Uterus (tissue), 4 donors: Measurements from ENCODE around the gene ACTL7B. TPM values are rescaled to one million over a fixed set of nuclear protein-coding genes. Genes with fewer than 3 reads are reported as not detected.
"Not testable (repeated sequence)": the region's sequence is repeated elsewhere in the genome, so short reads cannot be mapped to it uniquely, and the experiment has no call there.

ENCODE experiments used
- DNase-seq, 2 donors: peaks; one replicate each; pipeline ENCODE4 v3.0.0-alpha.2; 2019 to 2020
- H3K27ac ChIP-seq, 2 donors: fragments of 200-600 bp; sonication (generic); 1 replicate in 1 of 2; 2 replicates in 1 of 2; pipeline ENCODE4 v1.5.1; 2016 to 2018
- H3K27me3 ChIP-seq, 2 donors: fragments of 200-600 bp; sonication (generic); one replicate each; pipeline ENCODE4 v1.5.1; 2018 to 2019; ENCODE audit warnings: control low read depth in 1 of 2
- H3K36me3 ChIP-seq, 2 donors: fragments of 200-600 bp; sonication (generic); one replicate each; pipeline ENCODE4 v1.5.1; 2019; ENCODE audit warnings: control low read depth in 1 of 2
- H3K4me1 ChIP-seq, 2 donors: fragments of 200-600 bp; sonication (generic); one replicate each; pipeline ENCODE4 v1.5.1; 2018 to 2019; ENCODE audit warnings: control low read depth in 1 of 2
- H3K4me3 ChIP-seq, 2 donors: fragments of 200-600 bp; sonication (generic); 1 replicate in 1 of 2; 2 replicates in 1 of 2; pipeline ENCODE4 v1.5.1; 2018 to 2019; ENCODE audit warnings: mild to moderate bottlenecking in 1 of 2
- H3K9me3 ChIP-seq, 2 donors: fragments of 200-600 bp; sonication (generic); one replicate each; pipeline ENCODE4 v1.5.1; 2019; ENCODE audit warnings: control low read depth in 1 of 2
- CTCF ChIP-seq, 4 experiments: fragments of 200-600 bp in 2 of 4; fragments of 450-650 bp in 2 of 4; sonication (generic) in 2 of 4; IDR thresholded peaks; one replicate each; pipeline ENCODE4 v1.5.1; 2016 to 2019; ENCODE audit warnings: antibody characterized with exemption in 4 of 4, mild to moderate bottlenecking in 2 of 4, moderate library complexity in 1 of 4
- POLR2A ChIP-seq, 2 donors: fragments of 450-650 bp; IDR thresholded peaks; one replicate each; pipeline ENCODE4 v1.6.1; 2016; ENCODE audit warnings: antibody characterized with exemption in 2 of 2, mild to moderate bottlenecking in 1 of 2, moderate library complexity in 1 of 2
- intact Hi-C: fragments of 100-400 bp; cut with DNase I; formaldehyde crosslinking; loops from one replicate; pipeline ENCODE4 v1.15.1; 2023; ENCODE audit warnings: low total_unique reads
- total RNA-seq, 4 donors: library from RNA; depleted of rRNA in 3 of 4; stranded (reverse); fragments of >200 nt in 3 of 4; gene quantifications; one replicate each; pipeline versions ENCODE4 v1.1.0 to v1.2.4, GENCODE V29; 2014 to 2023
- donor health status: DM: yes; HTN: yes; CAD: no.

ACTL7B gene
- not detected for total RNA-seq

- intact Hi-C loops = no loop called here
- Histone ChIP-seq H3K36me3 (no peaks in the 10 kb centered on the region), H3K27ac (no peak within 1 kb of the TSS), H3K27me3 (no peaks in the 10 kb centered on the region), H3K4me3 (no peak within 1 kb of the TSS), H3K4me1 (no peaks in the 10 kb centered on the region), H3K9me3 (no peaks in the 10 kb centered on the region)
- TF ChIP-seq CTCF (IDR thresholded peaks at IDR 0.05) = no peak
- no peak for TF ChIP-seq POLR2A (IDR thresholded peaks at IDR 0.05)
- no peak for DNase-seq
Measured at GRCh38 chr9:108855888-108856287, at the start of gene ACTL7B. Gene ACTL7B (minus strand): TSS chr9:108855986. CDS start chr9:108855930, 56 bp downstream.

GRCh38 chr9:108905494-108905893 lies 49.7 kb upstream of the ACTL7B start:
- TF ChIP-seq CTCF (IDR thresholded peaks at IDR 0.05) = no peak
- TF ChIP-seq POLR2A (IDR thresholded peaks at IDR 0.05) = no peak
- Histone ChIP-seq H3K36me3 (no peaks in the 10 kb centered on the region), H3K9me3 (no peaks in the 10 kb centered on the region), H3K4me3 (no peak overlapping the region), H3K4me1 (no peaks in the 10 kb centered on the region), H3K27ac (no peak overlapping the region), H3K27me3 (no peaks in the 10 kb centered on the region)
- intact Hi-C loops = no loop called here
- DNase-seq = no peak

- no peak overlapping the region for H3K27ac ChIP-seq
- TF ChIP-seq CTCF (IDR thresholded peaks at IDR 0.05) (no peak), POLR2A (IDR thresholded peaks at IDR 0.05) (no peak)
- DNase-seq = no peak
- no peaks in the 10 kb centered on the region for H3K9me3 ChIP-seq
- H3K4me3 ChIP-seq = no peak overlapping the region
- no peaks in the 10 kb centered on the region for H3K4me1 ChIP-seq
- H3K27me3 ChIP-seq = no peaks in the 10 kb centered on the region
- intact Hi-C loops = no loop called here
- no peaks in the 10 kb centered on the region for H3K36me3 ChIP-seq
Measured at GRCh38 chr9:108904161-108904560, 48.4 kb upstream of the ACTL7B start.

- Histone ChIP-seq H3K4me1 (no peaks in the 10 kb centered on the region), H3K9me3 (no peaks in the 10 kb centered on the region), H3K27me3 (no peaks in the 10 kb centered on the region), H3K4me3 (no peak overlapping the region), H3K27ac (no peak overlapping the region), H3K36me3 (no peaks in the 10 kb centered on the region)
- DNase-seq = no peak
- intact Hi-C loops = no loop called here
- no peak for TF ChIP-seq POLR2A (IDR thresholded peaks at IDR 0.05)
- TF ChIP-seq CTCF (IDR thresholded peaks at IDR 0.05) = no peak
Measured at GRCh38 chr9:108903420-108904103, 47.8 kb upstream of the ACTL7B start.

- no peaks in the 10 kb centered on the region for H3K4me1 ChIP-seq
Measured at GRCh38 chr9:108900176-108900575, 44.4 kb upstream of the ACTL7B start.

GRCh38 chr9:108899023-108899695 lies 43.4 kb upstream of the ACTL7B start:
- H3K4me1 ChIP-seq, H3K9me3 ChIP-seq, intact Hi-C loops, H3K27ac ChIP-seq, DNase-seq, H3K27me3 ChIP-seq, H3K36me3 ChIP-seq, H3K4me3 ChIP-seq: not testable (repeated sequence)

More at GRCh38 chr9:108900176-108900575, 44.4 kb upstream of the ACTL7B start:
- Histone ChIP-seq H3K9me3 (no peaks in the 10 kb centered on the region), H3K36me3 (no peaks in the 10 kb centered on the region), H3K27ac (no peak overlapping the region), H3K4me3 (no peak overlapping the region), H3K27me3 (no peaks in the 10 kb centered on the region)
- DNase-seq = no peak
- intact Hi-C loops = no loop called here
- no peak for TF ChIP-seq CTCF (IDR thresholded peaks at IDR 0.05)
- no peak for TF ChIP-seq POLR2A (IDR thresholded peaks at IDR 0.05)
